ENCODE results near the gene MARCKSL1. TPM values are rescaled to one million over a fixed set of nuclear protein-coding genes. Genes with fewer than 3 reads are reported as not detected.

The MARCKSL1 gene
- total RNA-seq, 1 donor from 2014 or later, result 833 TPM

DNA sequence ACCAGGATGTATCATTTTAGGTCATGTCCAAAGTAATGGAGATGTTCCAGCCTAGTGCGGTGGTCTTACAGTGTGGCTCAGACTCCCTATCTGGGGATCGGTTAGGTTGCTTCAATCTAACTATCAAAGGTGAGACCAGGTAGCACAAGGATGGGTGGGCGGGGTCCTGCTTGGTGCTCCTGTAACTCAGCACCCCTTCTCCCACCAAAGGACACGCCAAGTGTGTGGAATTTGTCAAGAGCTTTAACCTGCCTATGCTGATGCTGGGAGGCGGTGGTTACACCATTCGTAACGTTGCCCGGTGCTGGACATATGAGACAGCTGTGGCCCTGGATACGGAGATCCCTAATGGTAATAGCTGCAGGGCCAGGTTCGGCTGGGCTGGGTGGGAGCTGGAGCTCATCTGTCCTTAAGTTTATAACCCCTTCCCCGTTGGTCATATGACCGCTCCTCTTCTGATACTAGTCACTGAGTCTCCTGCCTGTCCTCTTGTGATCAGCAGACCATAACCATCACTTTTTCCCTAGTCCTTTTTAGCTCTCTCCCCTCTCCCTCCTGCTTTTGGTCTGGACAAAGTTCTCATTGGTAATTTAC lies 5.4 kb downstream of the MARCKSL1 start:
- H3K4me3 Mint-ChIP-seq (ENCODE audit: low read depth), result no peak overlapping the region
- H3K9me3 Mint-ChIP-seq (ENCODE audit: low read depth), result no peaks in the 10 kb centered on the region
- H3K27ac Mint-ChIP-seq, result peak overlapping the region; percentile 96
- peaks cover 26% of the 10 kb centered on the region for H3K4me1 Mint-ChIP-seq (ENCODE audit: low read depth)
- TF ChIP-seq, protein P1, sequence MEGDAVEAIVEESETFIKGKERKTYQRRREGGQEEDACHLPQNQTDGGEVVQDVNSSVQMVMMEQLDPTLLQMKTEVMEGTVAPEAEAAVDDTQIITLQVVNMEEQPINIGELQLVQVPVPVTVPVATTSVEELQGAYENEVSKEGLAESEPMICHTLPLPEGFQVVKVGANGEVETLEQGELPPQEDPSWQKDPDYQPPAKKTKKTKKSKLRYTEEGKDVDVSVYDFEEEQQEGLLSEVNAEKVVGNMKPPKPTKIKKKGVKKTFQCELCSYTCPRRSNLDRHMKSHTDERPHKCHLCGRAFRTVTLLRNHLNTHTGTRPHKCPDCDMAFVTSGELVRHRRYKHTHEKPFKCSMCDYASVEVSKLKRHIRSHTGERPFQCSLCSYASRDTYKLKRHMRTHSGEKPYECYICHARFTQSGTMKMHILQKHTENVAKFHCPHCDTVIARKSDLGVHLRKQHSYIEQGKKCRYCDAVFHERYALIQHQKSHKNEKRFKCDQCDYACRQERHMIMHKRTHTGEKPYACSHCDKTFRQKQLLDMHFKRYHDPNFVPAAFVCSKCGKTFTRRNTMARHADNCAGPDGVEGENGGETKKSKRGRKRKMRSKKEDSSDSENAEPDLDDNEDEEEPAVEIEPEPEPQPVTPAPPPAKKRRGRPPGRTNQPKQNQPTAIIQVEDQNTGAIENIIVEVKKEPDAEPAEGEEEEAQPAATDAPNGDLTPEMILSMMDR (IDR thresholded peaks at IDR 0.05; ENCODE audit: unreplicated experiment), result no peak
- peaks cover 26% of the 10 kb centered on the region for H3K36me3 Mint-ChIP-seq (ENCODE audit: insufficient read depth)
- no peak for DNase-seq (ENCODE audit: low spot score, unreplicated experiment)
- H3K27me3 Mint-ChIP-seq, result no peaks in the 10 kb centered on the region

GRCh38 chr1:32329931-32330466 lies 6.0 kb downstream of the MARCKSL1 start:
- no peak for DNase-seq (ENCODE audit: low spot score, unreplicated experiment)
- peak overlapping the region; percentile 0 for H3K27ac Mint-ChIP-seq
- peaks cover 30% of the 10 kb centered on the region for H3K36me3 Mint-ChIP-seq (ENCODE audit: insufficient read depth)
- H3K4me1 Mint-ChIP-seq (ENCODE audit: low read depth), result peaks cover 26% of the 10 kb centered on the region
- TF ChIP-seq, protein P1 (IDR thresholded peaks at IDR 0.05; ENCODE audit: unreplicated experiment), result no peak
- H3K4me3 Mint-ChIP-seq (ENCODE audit: low read depth), result no peak overlapping the region
- H3K9me3 Mint-ChIP-seq (ENCODE audit: low read depth), result no peaks in the 10 kb centered on the region
- no peaks in the 10 kb centered on the region for H3K27me3 Mint-ChIP-seq

- no peak for DNase-seq (ENCODE audit: low spot score, unreplicated experiment)
- H3K36me3 Mint-ChIP-seq (ENCODE audit: insufficient read depth), result peaks cover 18% of the 10 kb centered on the region
- peaks cover 11% of the 10 kb centered on the region for H3K4me1 Mint-ChIP-seq (ENCODE audit: low read depth)
- no peak overlapping the region for H3K27ac Mint-ChIP-seq
- no peak overlapping the region for H3K4me3 Mint-ChIP-seq (ENCODE audit: low read depth)
- no peaks in the 10 kb centered on the region for H3K27me3 Mint-ChIP-seq
- no peaks in the 10 kb centered on the region for H3K9me3 Mint-ChIP-seq (ENCODE audit: low read depth)
- TF ChIP-seq, protein P1 (IDR thresholded peaks at IDR 0.05; ENCODE audit: unreplicated experiment), result no peak
Measured at GRCh38 chr1:32327204-32327603, 8.8 kb downstream of the MARCKSL1 start.

DNA sequence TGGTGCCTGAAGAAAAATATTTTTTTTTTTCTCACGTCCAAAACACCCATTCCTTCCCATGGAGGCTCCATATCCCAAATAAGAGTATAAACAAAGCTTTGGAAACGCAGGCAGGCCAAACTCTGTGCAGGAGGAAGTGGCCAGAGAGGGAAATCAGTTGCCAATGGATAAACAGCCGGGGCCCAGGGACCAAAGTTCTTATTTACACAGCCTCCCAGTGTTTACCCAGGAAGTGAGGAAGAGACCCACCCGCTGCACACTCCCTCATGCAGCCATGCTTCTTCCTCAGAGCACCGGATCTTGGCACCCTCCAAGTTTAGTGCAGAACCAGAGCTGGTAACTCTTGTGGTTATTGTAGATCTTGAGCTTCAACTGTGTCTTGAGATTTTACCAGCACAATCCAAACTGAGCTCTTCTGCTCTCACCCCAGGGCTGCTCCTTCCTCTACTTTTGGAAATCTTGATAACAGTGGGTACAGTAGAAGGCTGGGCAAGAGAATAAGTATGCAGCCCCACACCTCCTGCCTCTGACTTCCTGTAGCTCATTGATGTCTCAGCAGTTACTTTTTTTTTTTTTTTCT lies 14.2 kb downstream of the MARCKSL1 start:
- Mint-ChIP-seq H3K4me3 (ENCODE audit: low read depth) (peak overlapping the region; percentile 41), H3K27me3 (no peaks in the 10 kb centered on the region), H3K4me1 (ENCODE audit: low read depth) (peaks cover 20% of the 10 kb centered on the region), H3K36me3 (ENCODE audit: insufficient read depth) (peaks cover 8% of the 10 kb centered on the region), H3K27ac (peak overlapping the region; percentile 93), H3K9me3 (ENCODE audit: low read depth) (no peaks in the 10 kb centered on the region)
- no peak for DNase-seq (ENCODE audit: low spot score, unreplicated experiment)
- TF ChIP-seq, protein P1 (IDR thresholded peaks at IDR 0.05; ENCODE audit: unreplicated experiment), result no peak

- Mint-ChIP-seq H3K27me3 (no peaks in the 10 kb centered on the region), H3K27ac (no peak overlapping the region), H3K4me3 (ENCODE audit: low read depth) (no peak overlapping the region), H3K36me3 (ENCODE audit: insufficient read depth) (peaks cover 8% of the 10 kb centered on the region), H3K9me3 (ENCODE audit: low read depth) (no peaks in the 10 kb centered on the region), H3K4me1 (ENCODE audit: low read depth) (peaks cover 20% of the 10 kb centered on the region)
- DNase-seq (ENCODE audit: low spot score, unreplicated experiment), result no peak
- TF ChIP-seq, protein P1 (IDR thresholded peaks at IDR 0.05; ENCODE audit: unreplicated experiment), result no peak
Measured at GRCh38 chr1:32318127-32318869, 17.7 kb downstream of the MARCKSL1 start.
